OCI-M2 (cell line): ENCODE measurements around the gene PAQR4.

Experiments used
- DNase-seq: peaks from one replicate; lab custom pipeline; 2025; ENCODE audit not compliant: unreplicated experiment; lab: John Stamatoyannopoulos, UW

The PAQR4 gene

GRCh38 chr16:3003582-3004270 is 34.6 kb downstream of the PAQR4 start:
- peak; percentile 81 for DNase-seq

- no peak for DNase-seq
Measured at GRCh38 chr16:3004319-3004718, 35.2 kb downstream of the PAQR4 start.

GRCh38 chr16:3004781-3005284 is 35.7 kb downstream of the PAQR4 start:
- no peak for DNase-seq

- no peak for DNase-seq
Measured at GRCh38 chr16:3007059-3007956, 38.2 kb downstream of the PAQR4 start.

- DNase-seq, result no peak
Measured at GRCh38 chr16:3007957-3008689, 39.0 kb downstream of the PAQR4 start.

- no peak for DNase-seq
Measured at GRCh38 chr16:3008690-3009037, 39.5 kb downstream of the PAQR4 start.

GRCh38 chr16:3009568-3010390 is 40.6 kb downstream of the PAQR4 start:
- no peak for DNase-seq

- no peak for DNase-seq
Measured at GRCh38 chr16:3010510-3010909, 41.4 kb downstream of the PAQR4 start.

- DNase-seq, result no peak
Measured at GRCh38 chr16:3012246-3012645, 43.1 kb downstream of the PAQR4 start.

GRCh38 chr16:3012828-3013420 is 43.8 kb downstream of the PAQR4 start, which contains the start of gene CLDN9:
TSS of gene CLDN9 (plus strand) at chr16:3012923. CDS start at chr16:3013363, 440 bp downstream.
- no peak for DNase-seq

- DNase-seq, result no peak
Measured at GRCh38 chr16:3013491-3013951, 44.4 kb downstream of the PAQR4 start.

GRCh38 chr16:3013998-3014690 is 45.0 kb downstream of the PAQR4 start:
- no peak for DNase-seq

- no peak for DNase-seq
Measured at GRCh38 chr16:3014971-3015370, 45.8 kb downstream of the PAQR4 start.

GRCh38 chr16:3015865-3016521 is 46.8 kb downstream of the PAQR4 start:
- no peak for DNase-seq

GRCh38 chr16:3017344-3017743 is 48.2 kb downstream of the PAQR4 start:
- no peak for DNase-seq

GRCh38 chr16:3017794-3018506 is 48.8 kb downstream of the PAQR4 start, which contains the start of gene CLDN6:
TSS of gene CLDN6 (minus strand) at chr16:3018183. CDS start at chr16:3016021, 2,162 bp downstream.
- no peak for DNase-seq

- no peak for DNase-seq
Measured at GRCh38 chr16:3019594-3020246, 50.6 kb downstream of the PAQR4 start.

- DNase-seq, result no peak
Measured at GRCh38 chr16:3020247-3020603, 51.1 kb downstream of the PAQR4 start, which contains the start of gene TNFRSF12A. TSS of gene TNFRSF12A (plus strand) at chr16:3020368. CDS start at chr16:3020398, 30 bp downstream.
